IPS-15b (cell line): ENCODE measurements around the gene IRAK1.

Source experiments
- H3K27me3 ChIP-seq: one replicate; pipeline ENCODE4 v1.6.1; 2013; ENCODE audit warnings: low read length; ENCODE audit not compliant: control insufficient read depth, insufficient read depth
- H3K36me3 ChIP-seq: one replicate; pipeline ENCODE4 v1.6.1; 2013; ENCODE audit warnings: low read length; ENCODE audit not compliant: control insufficient read depth, insufficient read depth
- H3K4me1 ChIP-seq: one replicate; pipeline ENCODE4 v1.6.1; 2013; ENCODE audit warnings: mild to moderate bottlenecking, low read length; ENCODE audit not compliant: control insufficient read depth, insufficient read depth
- H3K4me3 ChIP-seq: one replicate; pipeline ENCODE4 v1.5.1; 2013; ENCODE audit warnings: low read depth, low read length
- H3K9ac ChIP-seq: one replicate; pipeline ENCODE4 v1.6.1; 2013; ENCODE audit warnings: low read depth, mild to moderate bottlenecking, low read length
- H3K9me3 ChIP-seq: one replicate; pipeline ENCODE4 v1.6.1; 2013; ENCODE audit warnings: mild to moderate bottlenecking, low read length; ENCODE audit not compliant: control insufficient read depth, insufficient read depth

The IRAK1 gene

GRCh38 chrX:154050113-154050495, 30.4 kb upstream of the IRAK1 start:
- no peaks in the 10 kb centered on the region for H3K9me3 ChIP-seq
- H3K27me3 ChIP-seq: no peaks in the 10 kb centered on the region
- H3K36me3 ChIP-seq: peaks cover 3% of the 10 kb centered on the region
- H3K4me1 ChIP-seq: peaks cover 2% of the 10 kb centered on the region
- no peak overlapping the region for H3K4me3 ChIP-seq
- no peak overlapping the region for H3K9ac ChIP-seq

GRCh38 chrX:154049209-154050112, 29.8 kb upstream of the IRAK1 start:
- H3K9ac ChIP-seq: no peak overlapping the region
- H3K27me3 ChIP-seq: no peaks in the 10 kb centered on the region
- no peak overlapping the region for H3K4me3 ChIP-seq
- H3K4me1 ChIP-seq: peaks cover 2% of the 10 kb centered on the region
- H3K36me3 ChIP-seq: peaks cover 3% of the 10 kb centered on the region
- H3K9me3 ChIP-seq: no peaks in the 10 kb centered on the region

GRCh38 chrX:154048398-154048797, 28.7 kb upstream of the IRAK1 start:
- Histone ChIP-seq H3K36me3 (peaks cover 3% of the 10 kb centered on the region), H3K27me3 (no peaks in the 10 kb centered on the region), H3K9ac (no peak overlapping the region)

GRCh38 chrX:154046940-154047610, 27.4 kb upstream of the IRAK1 start:
- H3K4me1 ChIP-seq: peaks cover 2% of the 10 kb centered on the region
- H3K9ac ChIP-seq: no peak overlapping the region
- no peaks in the 10 kb centered on the region for H3K27me3 ChIP-seq

More at GRCh38 chrX:154048398-154048797, 28.7 kb upstream of the IRAK1 start:
- H3K4me3 ChIP-seq: no peak overlapping the region
- H3K9me3 ChIP-seq: no peaks in the 10 kb centered on the region
- H3K4me1 ChIP-seq: peaks cover 2% of the 10 kb centered on the region

GRCh38 chrX:154046031-154046781, 26.5 kb upstream of the IRAK1 start:
- H3K27me3 ChIP-seq: no peaks in the 10 kb centered on the region
- no peak overlapping the region for H3K9ac ChIP-seq
- H3K9me3 ChIP-seq: no peaks in the 10 kb centered on the region
- H3K4me3 ChIP-seq: no peak overlapping the region
- peaks cover 3% of the 10 kb centered on the region for H3K36me3 ChIP-seq
- H3K4me1 ChIP-seq: peaks cover 4% of the 10 kb centered on the region

More at GRCh38 chrX:154046940-154047610, 27.4 kb upstream of the IRAK1 start:
- H3K4me3 ChIP-seq: no peak overlapping the region
- H3K9me3 ChIP-seq: no peaks in the 10 kb centered on the region
- peaks cover 3% of the 10 kb centered on the region for H3K36me3 ChIP-seq

DNA sequence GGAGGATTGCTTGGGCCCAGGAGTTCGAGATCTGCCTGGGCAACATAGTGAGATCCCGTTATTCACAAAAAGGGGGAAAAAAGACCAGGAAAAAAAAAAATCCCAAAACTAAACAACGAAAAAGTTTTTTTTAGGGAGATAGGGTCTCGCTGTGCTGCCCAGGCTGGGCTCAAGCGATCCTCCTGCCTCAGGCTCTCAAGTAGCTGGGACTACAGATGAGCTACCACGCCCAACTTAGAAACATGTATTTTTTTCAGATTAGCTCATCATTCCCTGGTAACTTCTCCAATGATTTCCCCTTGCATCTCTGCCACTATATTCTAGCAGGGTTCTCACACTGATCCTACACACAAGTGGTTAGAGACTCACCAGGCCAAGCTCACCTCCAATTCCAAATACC, 24.4 kb upstream of the IRAK1 start:
- Histone ChIP-seq H3K4me1 (peaks cover 4% of the 10 kb centered on the region), H3K27me3 (no peaks in the 10 kb centered on the region), H3K9ac (no peak overlapping the region), H3K36me3 (peaks cover 3% of the 10 kb centered on the region), H3K4me3 (no peak overlapping the region), H3K9me3 (no peaks in the 10 kb centered on the region)

DNA sequence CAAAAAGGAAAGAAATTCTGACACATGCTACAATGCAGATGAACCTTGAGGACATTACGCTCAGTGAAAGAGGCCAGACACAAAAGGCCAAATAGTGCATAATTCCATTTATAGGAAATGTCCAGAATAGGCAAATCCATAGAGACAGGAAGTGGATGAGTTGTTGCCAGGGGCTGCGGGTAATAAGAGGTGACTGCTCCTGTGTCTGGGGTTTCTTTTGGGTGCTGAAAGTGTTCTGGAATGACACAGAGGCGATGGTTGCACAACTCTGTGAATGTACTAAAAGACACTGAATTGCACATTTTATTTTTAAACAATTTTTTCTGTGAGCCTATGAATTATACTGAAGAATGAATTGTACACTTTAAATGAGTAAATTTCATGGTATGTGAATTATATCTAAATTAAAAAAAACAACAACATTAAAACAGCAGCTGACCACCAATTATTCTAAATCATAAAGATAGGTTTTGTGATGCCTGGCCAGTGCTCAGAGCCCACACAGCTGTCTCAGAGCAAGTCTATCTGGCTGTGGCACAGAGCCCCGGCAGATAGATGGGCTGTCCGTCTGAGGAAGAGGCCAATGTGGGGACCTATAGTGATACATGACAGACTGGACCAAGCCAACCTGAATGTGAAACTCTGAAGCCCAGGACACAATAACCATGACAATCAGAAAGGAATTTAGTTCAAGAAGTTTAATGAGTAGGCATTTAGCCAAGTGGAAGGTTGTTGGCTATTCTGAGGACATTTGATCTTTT, 23.5 kb upstream of the IRAK1 start:
- Histone ChIP-seq H3K9me3 (no peaks in the 10 kb centered on the region), H3K4me3 (no peak overlapping the region), H3K4me1 (peaks cover 4% of the 10 kb centered on the region), H3K27me3 (no peaks in the 10 kb centered on the region), H3K9ac (no peak overlapping the region), H3K36me3 (no peaks in the 10 kb centered on the region)

GRCh38 chrX:154040863-154041262, 21.2 kb upstream of the IRAK1 start:
- no peaks in the 10 kb centered on the region for H3K9me3 ChIP-seq
- H3K36me3 ChIP-seq: no peaks in the 10 kb centered on the region
- no peaks in the 10 kb centered on the region for H3K27me3 ChIP-seq
- H3K9ac ChIP-seq: no peak overlapping the region
- no peak overlapping the region for H3K4me3 ChIP-seq
- peaks cover 2% of the 10 kb centered on the region for H3K4me1 ChIP-seq

GRCh38 chrX:154040307-154040756, 20.6 kb upstream of the IRAK1 start:
- H3K9me3 ChIP-seq: no peaks in the 10 kb centered on the region
- H3K4me1 ChIP-seq: peaks cover 2% of the 10 kb centered on the region
- no peak overlapping the region for H3K9ac ChIP-seq
- H3K36me3 ChIP-seq: no peaks in the 10 kb centered on the region
- no peak overlapping the region for H3K4me3 ChIP-seq
- H3K27me3 ChIP-seq: no peaks in the 10 kb centered on the region

GRCh38 chrX:154039577-154039976, 19.9 kb upstream of the IRAK1 start:
- no peak overlapping the region for H3K9ac ChIP-seq
- no peaks in the 10 kb centered on the region for H3K27me3 ChIP-seq
- H3K36me3 ChIP-seq: no peaks in the 10 kb centered on the region
- no peaks in the 10 kb centered on the region for H3K9me3 ChIP-seq
- H3K4me3 ChIP-seq: no peak overlapping the region
- peaks cover 2% of the 10 kb centered on the region for H3K4me1 ChIP-seq

- peaks cover 3% of the 10 kb centered on the region for H3K36me3 ChIP-seq
- no peaks in the 10 kb centered on the region for H3K27me3 ChIP-seq
- no peak overlapping the region for H3K4me3 ChIP-seq
- H3K4me1 ChIP-seq: peaks cover 2% of the 10 kb centered on the region
- no peaks in the 10 kb centered on the region for H3K9me3 ChIP-seq
- H3K9ac ChIP-seq: no peak overlapping the region
Observed at GRCh38 chrX:154038656-154039055, 19.0 kb upstream of the IRAK1 start.
